ENCODE measurements around the gene FMO5.

Gene FMO5

GRCh38 chr1:147218606-147219005 is 6.5 kb downstream of the FMO5 start:
- H3K4me3 ChIP-seq (ENCODE audit: low read depth, low read length) = no peak overlapping the region
- TF ChIP-seq, protein P1, sequence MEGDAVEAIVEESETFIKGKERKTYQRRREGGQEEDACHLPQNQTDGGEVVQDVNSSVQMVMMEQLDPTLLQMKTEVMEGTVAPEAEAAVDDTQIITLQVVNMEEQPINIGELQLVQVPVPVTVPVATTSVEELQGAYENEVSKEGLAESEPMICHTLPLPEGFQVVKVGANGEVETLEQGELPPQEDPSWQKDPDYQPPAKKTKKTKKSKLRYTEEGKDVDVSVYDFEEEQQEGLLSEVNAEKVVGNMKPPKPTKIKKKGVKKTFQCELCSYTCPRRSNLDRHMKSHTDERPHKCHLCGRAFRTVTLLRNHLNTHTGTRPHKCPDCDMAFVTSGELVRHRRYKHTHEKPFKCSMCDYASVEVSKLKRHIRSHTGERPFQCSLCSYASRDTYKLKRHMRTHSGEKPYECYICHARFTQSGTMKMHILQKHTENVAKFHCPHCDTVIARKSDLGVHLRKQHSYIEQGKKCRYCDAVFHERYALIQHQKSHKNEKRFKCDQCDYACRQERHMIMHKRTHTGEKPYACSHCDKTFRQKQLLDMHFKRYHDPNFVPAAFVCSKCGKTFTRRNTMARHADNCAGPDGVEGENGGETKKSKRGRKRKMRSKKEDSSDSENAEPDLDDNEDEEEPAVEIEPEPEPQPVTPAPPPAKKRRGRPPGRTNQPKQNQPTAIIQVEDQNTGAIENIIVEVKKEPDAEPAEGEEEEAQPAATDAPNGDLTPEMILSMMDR (IDR thresholded peaks at IDR 0.05; ENCODE audit: low read depth, low read length) = no peak

DNA sequence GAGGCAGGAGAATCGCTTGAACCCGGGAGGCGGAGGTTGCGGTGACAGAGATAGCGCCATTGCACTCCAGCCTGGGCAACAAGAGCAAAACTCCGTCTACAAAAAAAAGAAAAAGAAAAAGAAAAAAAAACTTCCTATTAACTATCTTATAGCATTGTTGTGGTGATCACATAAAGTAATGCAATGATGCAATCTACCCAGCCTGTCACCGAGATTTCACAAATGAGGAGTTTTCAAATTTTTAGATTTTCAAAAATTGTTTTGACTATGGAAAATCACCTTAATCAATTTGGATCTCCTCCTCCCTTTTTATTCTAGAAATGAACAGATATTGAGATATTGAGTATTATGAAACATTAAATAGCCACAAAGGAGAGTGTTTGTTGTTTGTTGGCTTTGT is 8.0 kb downstream of the FMO5 start:
- no peak overlapping the region for H3K4me3 ChIP-seq (ENCODE audit: low read depth, low read length)
- TF ChIP-seq, protein P1 (IDR thresholded peaks at IDR 0.05; ENCODE audit: low read depth, low read length) = no peak

DNA sequence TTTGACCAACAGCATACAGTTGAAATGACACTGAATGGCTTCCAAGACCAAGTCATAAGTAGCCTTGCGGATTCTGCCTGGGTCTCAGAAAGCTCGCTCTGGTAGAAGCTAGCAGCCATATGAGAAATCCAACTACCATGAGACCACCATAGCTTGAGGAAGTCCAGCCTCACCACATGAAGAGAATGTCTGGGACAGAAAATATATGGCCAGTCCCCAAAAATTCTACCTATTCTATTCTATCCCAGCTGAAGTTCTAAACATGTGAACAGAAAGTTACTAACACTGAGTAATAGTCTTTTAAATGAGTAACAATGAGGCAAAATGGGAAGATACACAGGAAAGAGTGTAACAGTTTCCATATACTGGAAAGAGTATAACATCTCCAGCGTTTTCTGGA is 9.0 kb downstream of the FMO5 start:
- no peak overlapping the region for H3K4me3 ChIP-seq (ENCODE audit: low read depth, low read length)
- TF ChIP-seq, protein P1 (IDR thresholded peaks at IDR 0.05; ENCODE audit: low read depth, low read length) = no peak

DNA sequence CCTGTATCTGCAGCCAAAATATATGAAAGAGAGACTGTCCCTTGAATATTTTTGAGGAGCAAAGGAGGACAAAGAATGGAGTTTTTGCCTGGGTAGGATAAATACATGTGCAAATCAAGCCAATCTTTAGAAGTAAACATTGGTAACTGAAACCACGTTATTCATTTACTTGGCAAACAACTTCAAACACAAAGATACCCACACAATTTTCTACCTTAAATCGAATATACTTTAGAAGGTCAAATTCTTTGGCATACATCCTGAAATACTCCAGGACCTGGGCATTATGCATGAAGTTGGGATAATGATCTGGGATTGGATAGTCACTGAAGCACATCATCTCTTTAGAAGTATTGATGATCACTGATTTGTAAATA is 9.6 kb downstream of the FMO5 start:
- TF ChIP-seq, protein P1 (IDR thresholded peaks at IDR 0.05; ENCODE audit: low read depth, low read length) = no peak

DNA sequence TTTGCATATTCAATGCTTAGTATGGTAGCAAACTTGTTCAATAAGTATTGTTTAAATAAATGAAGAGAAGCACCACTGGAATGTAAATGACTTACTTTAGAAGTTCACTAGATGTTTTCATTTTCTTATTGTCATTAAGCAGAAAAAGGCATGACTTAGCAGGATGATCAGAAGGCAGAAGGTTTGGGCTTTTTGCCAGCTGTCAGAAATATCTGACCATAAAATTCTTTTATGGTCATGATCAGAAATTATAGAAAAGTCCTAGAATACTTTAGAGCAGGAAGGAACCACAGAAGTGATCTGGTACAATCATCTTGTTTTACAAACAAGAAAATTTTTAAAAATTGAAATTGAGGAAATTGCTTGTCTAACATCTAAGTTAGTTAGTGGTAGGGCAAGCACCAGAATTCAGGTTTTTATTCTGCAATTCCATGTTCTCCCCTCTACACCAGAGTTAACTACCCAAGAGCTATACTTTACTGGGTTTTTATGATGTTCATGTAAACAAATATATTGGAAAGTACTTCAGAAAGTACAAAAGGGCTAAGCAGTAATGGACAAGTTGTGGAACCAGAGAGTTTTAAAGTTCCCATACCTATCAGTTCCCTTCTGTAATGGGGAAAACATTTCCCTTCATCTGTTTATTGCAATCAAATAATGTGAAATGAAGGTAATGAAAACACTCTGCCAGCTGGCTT is 10.1 kb downstream of the FMO5 start:
- TF ChIP-seq, protein P1 (IDR thresholded peaks at IDR 0.05; ENCODE audit: low read depth, low read length) = no peak
- no peak overlapping the region for H3K4me3 ChIP-seq (ENCODE audit: low read depth, low read length)

More for the DNA sequence above, 9.6 kb downstream of the FMO5 start:
- H3K4me3 ChIP-seq (ENCODE audit: low read depth, low read length) = no peak overlapping the region

DNA sequence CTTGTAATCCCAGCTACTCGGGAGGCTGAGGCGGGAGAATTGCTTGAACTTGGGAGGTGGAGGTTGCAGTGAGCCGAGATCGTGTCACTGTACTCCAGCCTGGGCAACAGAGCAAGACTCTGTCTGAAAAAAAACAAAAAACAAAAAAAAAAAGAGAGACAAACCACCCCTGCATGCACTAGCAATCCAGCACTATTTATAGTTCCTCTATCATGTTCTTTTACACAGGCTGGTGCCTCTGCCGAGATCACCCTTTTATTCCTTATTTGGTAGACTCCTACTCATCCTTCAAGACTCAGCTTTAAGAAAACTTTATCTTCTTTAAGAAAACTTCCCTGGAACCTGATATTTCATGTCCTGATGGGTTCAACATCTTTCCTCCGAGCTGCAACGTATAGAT is 10.8 kb downstream of the FMO5 start:
- TF ChIP-seq, protein P1 (IDR thresholded peaks at IDR 0.05; ENCODE audit: low read depth, low read length) = no peak

GRCh38 chr1:147213271-147213670 is 11.9 kb downstream of the FMO5 start:
- no peak overlapping the region for H3K4me3 ChIP-seq (ENCODE audit: low read depth, low read length)
- TF ChIP-seq, protein P1 (IDR thresholded peaks at IDR 0.05; ENCODE audit: low read depth, low read length) = no peak

More for the DNA sequence above, 10.8 kb downstream of the FMO5 start:
- no peak overlapping the region for H3K4me3 ChIP-seq (ENCODE audit: low read depth, low read length)
